Upper lobe of right lung (tissue), 1 donor: ENCODE measurements around the gene EXD3. TPM values are rescaled to one million over a fixed set of nuclear protein-coding genes. Genes with fewer than 3 reads are reported as not detected.
A peak's percentile ranks its signal among the peaks of the same experiment; 100 is the strongest.

Source experiments
- ATAC-seq: fragments of 200-7000 bp; cut with Tn5 transposase; one replicate; pipeline ENCODE4 v1.9.1; 2020; ENCODE audit warnings: mild to moderate bottlenecking, moderate library complexity
- DNase-seq: peaks from one replicate; pipeline ENCODE4 v3.0.0-alpha.2; 2020
- H3K27ac ChIP-seq: fragments of 200-600 bp; one replicate; pipeline ENCODE4 v1.8.0; 2022
- H3K27me3 ChIP-seq: fragments of 200-600 bp; one replicate; pipeline ENCODE4 v1.8.0; 2022; ENCODE audit warnings: mild to moderate bottlenecking
- H3K36me3 ChIP-seq: fragments of 200-600 bp; one replicate; pipeline ENCODE4 v1.8.0; 2022
- H3K4me1 ChIP-seq: fragments of 200-600 bp; one replicate; pipeline ENCODE4 v1.8.0; 2022
- H3K4me3 ChIP-seq: fragments of 200-600 bp; one replicate; pipeline ENCODE4 v1.8.0; 2022; ENCODE audit warnings: mild to moderate bottlenecking
- H3K9me3 ChIP-seq: fragments of 200-600 bp; one replicate; pipeline ENCODE4 v1.8.0; 2022
- intact Hi-C: fragments of 100-400 bp; cut with DNase I; formaldehyde crosslinking; loops from one replicate; pipeline ENCODE4 v1.11.0; 2022
- total RNA-seq: library from RNA; stranded (reverse); fragmentation: NEBNext Ultra II Directional; extraction: Animal tissue kit (Norgen Biotek cat#: 25700); gene quantifications from one replicate; pipeline ENCODE4 v1.2.1, GENCODE V29; 2021
- TF ChIP-seq, protein P1 (sequence below): fragments of 200-600 bp; IDR thresholded peaks from one replicate; pipeline ENCODE4 v1.8.0; 2022; ENCODE audit warnings: antibody characterized with exemption
- donor health status: DM: no; HTN: yes; CAD: no; lungs with severe emphysema.

Gene EXD3
- total RNA-seq, 1 donor from 2014 or later = 27.3 TPM

DNA sequence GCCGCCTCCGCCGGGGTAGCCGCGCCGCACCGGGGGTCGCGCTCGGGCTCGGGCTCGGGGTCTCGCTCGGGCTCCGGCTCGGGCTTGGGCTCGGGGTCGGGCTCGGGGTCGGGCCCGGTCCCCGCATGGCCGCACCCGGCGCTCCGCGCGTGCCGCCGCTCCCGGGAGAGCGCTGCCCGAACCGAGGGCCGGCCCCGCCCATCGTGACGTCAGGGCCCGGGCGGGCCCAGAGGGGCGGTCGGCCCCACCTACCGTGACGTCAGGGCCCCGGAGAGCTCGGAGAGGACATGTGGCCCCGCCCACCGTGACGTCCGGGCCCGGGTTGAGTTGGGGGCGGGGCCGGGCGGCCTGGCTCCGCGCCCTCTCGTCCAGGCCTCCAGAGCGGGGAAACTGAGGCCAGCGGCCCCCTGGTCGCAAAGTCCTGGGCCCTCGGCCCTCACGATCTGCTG lies 36.2 kb upstream of the EXD3 start, which contains the start of gene NSMF:
TSS of gene NSMF (minus strand) at position 183 of the 449 bp plus-strand sequence. CDS start 232 bp downstream, outside the sequence.
- Histone ChIP-seq H3K36me3 (no peaks in the 10 kb centered on the region), H3K27ac (peak within 1 kb of the TSS; percentile 34), H3K27me3 (no peaks in the 10 kb centered on the region), H3K4me3 (peak within 1 kb of the TSS; percentile 67), H3K9me3 (no peaks in the 10 kb centered on the region), H3K4me1 (peaks cover 22% of the 10 kb centered on the region)
- intact Hi-C loops = no loop called here
- ATAC-seq (peak; percentile 89), DNase-seq (peak; percentile 96)
- TF ChIP-seq, protein P1, sequence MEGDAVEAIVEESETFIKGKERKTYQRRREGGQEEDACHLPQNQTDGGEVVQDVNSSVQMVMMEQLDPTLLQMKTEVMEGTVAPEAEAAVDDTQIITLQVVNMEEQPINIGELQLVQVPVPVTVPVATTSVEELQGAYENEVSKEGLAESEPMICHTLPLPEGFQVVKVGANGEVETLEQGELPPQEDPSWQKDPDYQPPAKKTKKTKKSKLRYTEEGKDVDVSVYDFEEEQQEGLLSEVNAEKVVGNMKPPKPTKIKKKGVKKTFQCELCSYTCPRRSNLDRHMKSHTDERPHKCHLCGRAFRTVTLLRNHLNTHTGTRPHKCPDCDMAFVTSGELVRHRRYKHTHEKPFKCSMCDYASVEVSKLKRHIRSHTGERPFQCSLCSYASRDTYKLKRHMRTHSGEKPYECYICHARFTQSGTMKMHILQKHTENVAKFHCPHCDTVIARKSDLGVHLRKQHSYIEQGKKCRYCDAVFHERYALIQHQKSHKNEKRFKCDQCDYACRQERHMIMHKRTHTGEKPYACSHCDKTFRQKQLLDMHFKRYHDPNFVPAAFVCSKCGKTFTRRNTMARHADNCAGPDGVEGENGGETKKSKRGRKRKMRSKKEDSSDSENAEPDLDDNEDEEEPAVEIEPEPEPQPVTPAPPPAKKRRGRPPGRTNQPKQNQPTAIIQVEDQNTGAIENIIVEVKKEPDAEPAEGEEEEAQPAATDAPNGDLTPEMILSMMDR = no peak

DNA sequence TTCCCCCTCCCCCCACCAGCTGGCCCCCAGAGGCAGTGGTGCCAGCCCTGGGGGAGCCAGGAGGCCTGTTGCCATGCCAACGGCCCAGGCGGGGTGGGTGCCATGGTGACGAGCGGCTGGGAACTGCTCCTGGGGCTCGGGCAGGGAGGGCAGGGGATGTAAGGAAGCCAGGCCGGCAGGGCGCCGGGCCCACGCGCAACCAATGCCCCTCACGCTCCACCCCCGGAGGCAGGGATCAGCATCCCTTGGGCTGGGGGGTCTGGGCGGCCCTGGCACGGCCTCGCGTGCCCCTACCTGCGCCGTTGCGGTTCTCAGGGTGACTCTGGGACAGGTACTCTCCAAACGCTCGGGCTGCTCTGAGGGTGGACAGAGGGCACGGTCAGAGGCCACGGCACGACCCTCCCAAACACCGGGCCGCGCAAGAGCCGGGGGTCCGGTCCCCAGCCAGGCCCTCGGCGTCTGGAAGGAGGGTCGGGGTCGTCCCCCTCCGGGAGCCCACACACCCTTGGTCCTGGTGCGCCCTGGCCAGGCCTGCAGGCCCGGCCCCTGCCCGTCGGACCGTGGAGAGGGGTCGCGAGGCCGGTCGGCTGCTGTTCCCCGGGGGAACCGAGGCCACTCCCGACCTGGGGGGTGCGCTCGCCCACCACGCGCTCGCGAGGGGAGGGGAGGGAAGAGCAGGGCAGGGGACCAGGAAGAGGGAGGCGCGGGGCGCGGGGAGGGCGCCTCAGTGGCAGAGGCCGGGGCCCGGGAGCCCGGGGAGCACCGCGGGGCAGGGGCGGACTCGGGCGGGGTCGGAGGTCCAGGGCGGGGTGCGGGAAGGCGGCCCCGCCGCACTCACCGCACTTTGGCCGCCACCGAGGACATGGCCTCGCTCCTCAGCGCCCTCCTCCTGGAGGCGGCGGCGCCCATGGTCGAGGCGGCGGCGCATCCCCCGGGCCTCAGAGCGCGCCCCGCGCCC lies 35.5 kb upstream of the EXD3 start:
- peaks cover 22% of the 10 kb centered on the region for H3K4me1 ChIP-seq
- no peak for ATAC-seq
- no peaks in the 10 kb centered on the region for H3K36me3 ChIP-seq

DNA sequence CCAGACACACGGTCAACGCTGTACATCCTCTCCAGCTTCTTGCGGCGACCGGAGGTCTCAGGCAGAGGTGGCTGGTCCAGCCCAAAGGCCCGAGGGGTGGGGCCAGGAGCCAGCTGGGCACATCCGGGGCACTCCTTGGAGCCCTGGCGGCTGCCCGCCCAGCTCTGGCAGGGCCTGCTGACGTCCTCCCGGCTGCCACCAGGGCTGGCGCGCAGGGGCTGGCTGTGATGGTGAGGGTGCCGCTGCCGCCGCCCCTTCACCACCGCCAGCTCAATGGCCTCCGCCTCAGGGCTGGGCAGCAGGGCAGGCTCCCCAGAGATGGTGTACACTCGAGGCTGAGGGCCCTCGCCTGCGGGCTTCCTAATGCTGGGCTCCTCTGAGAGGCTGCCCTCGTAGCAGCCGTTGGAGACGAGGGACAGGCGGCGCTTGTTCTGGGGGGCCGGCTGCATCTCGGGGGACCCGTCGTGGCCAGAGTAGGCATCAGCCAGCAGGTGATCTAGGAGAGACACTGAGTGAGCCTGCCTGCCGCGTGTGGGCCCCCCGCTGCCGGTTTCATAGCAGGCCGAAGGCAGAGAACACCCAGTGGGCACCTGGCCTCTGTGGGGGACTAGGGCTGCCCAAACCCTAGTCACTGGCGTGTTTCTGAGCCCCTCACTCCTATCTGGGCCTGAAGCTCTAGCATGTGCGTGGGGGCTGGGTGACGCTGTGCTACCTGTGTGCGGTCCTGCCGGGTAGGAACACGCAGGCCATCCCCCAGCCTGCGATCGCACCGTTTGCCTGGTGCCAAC lies 34.6 kb upstream of the EXD3 start:
- intact Hi-C loops = no loop called here
- Histone ChIP-seq H3K36me3 (no peaks in the 10 kb centered on the region), H3K4me3 (no peak overlapping the region), H3K27me3 (no peaks in the 10 kb centered on the region), H3K9me3 (no peaks in the 10 kb centered on the region), H3K27ac (no peak overlapping the region), H3K4me1 (peaks cover 22% of the 10 kb centered on the region)
- TF ChIP-seq, protein P1 = no peak
- ATAC-seq (no peak), DNase-seq (peak; percentile 63)

More for the DNA sequence above, 35.5 kb upstream of the EXD3 start:
- Histone ChIP-seq H3K9me3 (no peaks in the 10 kb centered on the region), H3K4me3 (peak overlapping the region; percentile 67), H3K27me3 (no peaks in the 10 kb centered on the region), H3K27ac (peak overlapping the region; percentile 26)
- peak; percentile 76 for DNase-seq
- TF ChIP-seq, protein P1 = no peak
- intact Hi-C loops = no loop called here

DNA sequence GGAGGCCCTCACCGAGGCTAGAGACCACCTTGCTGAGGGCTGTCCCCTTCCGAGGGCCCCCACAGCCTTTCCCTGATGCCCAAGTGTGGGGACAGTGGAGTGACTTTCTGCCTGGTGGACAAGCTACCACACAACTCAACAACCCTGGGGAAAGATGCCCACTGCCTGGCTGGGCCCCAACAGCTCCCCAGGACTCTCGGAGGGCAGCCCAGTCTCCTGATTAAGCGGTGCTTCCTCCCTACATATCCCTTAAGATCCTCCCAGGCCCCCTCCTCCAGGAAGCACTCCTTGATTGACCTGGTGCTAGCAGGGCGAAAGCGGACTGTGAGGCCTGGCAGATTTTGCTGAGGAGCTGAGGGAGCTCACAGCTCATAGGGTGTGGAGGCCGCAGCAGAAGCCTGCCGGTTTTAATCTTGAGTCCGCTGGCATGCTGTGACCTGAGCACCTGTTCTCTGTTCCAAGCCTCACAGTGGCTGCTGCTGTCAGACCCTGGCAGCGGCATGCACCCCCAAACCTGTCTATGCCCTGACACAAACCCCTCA lies 34.0 kb upstream of the EXD3 start:
- ATAC-seq = no peak

More for the DNA sequence above, 34.0 kb upstream of the EXD3 start:
- TF ChIP-seq, protein P1 = no peak
- no peak overlapping the region for H3K4me3 ChIP-seq
- H3K36me3 ChIP-seq = no peaks in the 10 kb centered on the region
- H3K4me1 ChIP-seq = peaks cover 22% of the 10 kb centered on the region
- DNase-seq = peak; percentile 57
- no peaks in the 10 kb centered on the region for H3K9me3 ChIP-seq
- no peak overlapping the region for H3K27ac ChIP-seq
- H3K27me3 ChIP-seq = no peaks in the 10 kb centered on the region
- intact Hi-C loops = no loop called here
